ENCODE measurements around the gene TSPAN14.

GRCh38 chr10:80493522-80494051 is 39.5 kb downstream of the TSPAN14 start:
- TF ChIP-seq CTCF (IDR thresholded peaks at IDR 0.05; ENCODE audit: low read length) = no peak
- no peak for TF ChIP-seq EZH2phosphoT487 (IDR thresholded peaks at IDR 0.05; ENCODE audit: low read length)

Measured in MM.1S (cell line).